NK-92 treated with Interleukin-12 subunit alpha and Interleukin-12 subunit beta, amount 100 ng/mL, for 24 hours (cell line): ENCODE measurements around the gene DHRS2.

Source experiments
- DNase-seq: peaks from one replicate; lab custom pipeline; 2025; lab: John Stamatoyannopoulos, UW

The DHRS2 gene

GRCh38 chr14:23694085-23694948 is 58.2 kb downstream of the DHRS2 start:
- DNase-seq = no peak
